Measurements from ENCODE around the gene NUP214.

NUP214 gene

DNA sequence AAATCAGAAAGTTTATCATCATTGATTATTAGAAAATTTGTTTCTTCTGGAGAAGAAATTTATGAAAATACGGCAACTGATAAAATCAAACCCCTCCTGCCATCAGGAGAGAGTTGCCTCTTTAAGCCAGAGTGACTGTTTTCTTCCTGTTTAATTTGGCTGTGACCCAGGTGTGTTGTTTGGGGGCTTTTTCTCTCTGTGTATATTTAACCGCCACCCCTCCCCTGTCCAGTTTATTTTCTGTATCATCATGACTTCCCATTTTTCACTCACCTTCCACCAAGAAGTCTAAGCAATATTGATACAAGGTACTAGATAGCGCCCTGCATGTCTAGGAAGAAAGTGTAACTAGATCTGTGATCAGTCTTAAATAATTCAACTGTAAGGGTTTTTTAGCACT, 100.8 kb downstream of the NUP214 start:
- Histone ChIP-seq H3K36me3 (ENCODE audit: low read length) (no peaks in the 10 kb centered on the region), H3K27me3 (ENCODE audit: low read length) (no peaks in the 10 kb centered on the region), H3K9ac (ENCODE audit: low read length) (no peak overlapping the region)

DNA sequence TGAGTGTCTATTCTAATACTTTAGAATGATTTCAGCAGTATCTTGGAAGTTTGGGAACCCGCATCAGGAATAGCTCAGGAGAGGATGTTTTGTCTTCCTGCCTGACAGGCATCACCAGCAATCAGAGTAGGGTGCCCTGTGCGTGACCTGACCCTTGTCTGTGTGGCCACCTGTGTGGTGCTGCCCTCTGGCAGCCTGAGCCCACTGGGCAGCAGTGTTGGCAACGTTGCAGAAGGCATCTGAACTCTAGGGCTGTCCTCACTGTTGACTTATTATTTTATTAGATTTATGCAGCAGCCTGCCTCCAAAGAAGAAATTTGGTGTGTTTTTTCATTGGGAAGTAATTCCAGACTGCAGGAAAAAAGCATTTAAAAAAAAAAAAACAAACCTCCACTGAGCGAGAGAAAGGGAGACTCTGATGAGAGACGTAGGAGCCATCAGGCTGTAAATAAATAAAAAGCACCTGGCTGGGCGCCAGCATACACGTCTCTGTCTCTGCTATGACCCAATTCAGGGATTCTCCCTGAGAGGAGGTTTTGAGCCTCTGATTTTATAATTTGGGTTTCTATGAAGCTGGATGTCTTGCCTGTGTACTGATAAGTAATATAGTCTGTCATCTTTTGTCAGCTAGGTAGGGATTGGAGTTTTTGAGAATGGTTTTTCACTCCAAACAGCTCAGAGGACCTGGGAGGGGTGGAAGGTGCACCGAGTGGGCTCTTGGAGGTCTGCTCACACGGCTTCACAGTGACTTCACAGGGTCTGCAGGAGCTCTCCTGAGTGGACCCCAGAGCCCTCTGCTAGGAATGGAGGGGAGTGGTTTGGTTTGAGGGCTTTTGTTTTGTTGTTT, 101.9 kb downstream of the NUP214 start:
- Histone ChIP-seq H3K9me2 (replicated peaks; ENCODE audit: insufficient read depth, low read length) (no peaks in the 10 kb centered on the region), H3K36me3 (ENCODE audit: low read length) (no peaks in the 10 kb centered on the region), H3K4me3 (ENCODE audit: insufficient read depth, low read length, poor library complexity, severe bottlenecking) (no peak overlapping the region), H4K20me1 (ENCODE audit: low read depth, low read length) (no peaks in the 10 kb centered on the region), H3K27ac (ENCODE audit: low read depth, low read length) (no peak overlapping the region), H3K4me2 (ENCODE audit: low read depth, low read length, poor library complexity, severe bottlenecking) (no peak overlapping the region), H3K9me3 (ENCODE audit: insufficient read depth, low read length) (no peaks in the 10 kb centered on the region), H2AFZ (ENCODE audit: low read depth, low read length, severe bottlenecking) (no peak overlapping the region), H3K79me2 (ENCODE audit: insufficient read depth, low read length) (no peaks in the 10 kb centered on the region), H3F3A (ENCODE audit: insufficient read depth) (no peaks in the 10 kb centered on the region), H3K27me3 (ENCODE audit: low read length) (no peaks in the 10 kb centered on the region), H3K9ac (ENCODE audit: low read length) (no peak overlapping the region)
- TF ChIP-seq, protein P1, sequence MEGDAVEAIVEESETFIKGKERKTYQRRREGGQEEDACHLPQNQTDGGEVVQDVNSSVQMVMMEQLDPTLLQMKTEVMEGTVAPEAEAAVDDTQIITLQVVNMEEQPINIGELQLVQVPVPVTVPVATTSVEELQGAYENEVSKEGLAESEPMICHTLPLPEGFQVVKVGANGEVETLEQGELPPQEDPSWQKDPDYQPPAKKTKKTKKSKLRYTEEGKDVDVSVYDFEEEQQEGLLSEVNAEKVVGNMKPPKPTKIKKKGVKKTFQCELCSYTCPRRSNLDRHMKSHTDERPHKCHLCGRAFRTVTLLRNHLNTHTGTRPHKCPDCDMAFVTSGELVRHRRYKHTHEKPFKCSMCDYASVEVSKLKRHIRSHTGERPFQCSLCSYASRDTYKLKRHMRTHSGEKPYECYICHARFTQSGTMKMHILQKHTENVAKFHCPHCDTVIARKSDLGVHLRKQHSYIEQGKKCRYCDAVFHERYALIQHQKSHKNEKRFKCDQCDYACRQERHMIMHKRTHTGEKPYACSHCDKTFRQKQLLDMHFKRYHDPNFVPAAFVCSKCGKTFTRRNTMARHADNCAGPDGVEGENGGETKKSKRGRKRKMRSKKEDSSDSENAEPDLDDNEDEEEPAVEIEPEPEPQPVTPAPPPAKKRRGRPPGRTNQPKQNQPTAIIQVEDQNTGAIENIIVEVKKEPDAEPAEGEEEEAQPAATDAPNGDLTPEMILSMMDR (IDR thresholded peaks at IDR 0.05; ENCODE audit: insufficient read depth, low read length, poor library complexity, severe bottlenecking) = no peak
- TF ChIP-seq EZH2phosphoT487 (conservative IDR thresholded peaks at IDR 0.05; ENCODE audit: low read length) = no peak

More for the DNA sequence above, 100.8 kb downstream of the NUP214 start:
- TF ChIP-seq EZH2phosphoT487 (conservative IDR thresholded peaks at IDR 0.05; ENCODE audit: low read length) = no peak
- TF ChIP-seq, protein P1 (IDR thresholded peaks at IDR 0.05; ENCODE audit: insufficient read depth, low read length, poor library complexity, severe bottlenecking) = no peak
- no peaks in the 10 kb centered on the region for H3F3A ChIP-seq (ENCODE audit: insufficient read depth)
- no peaks in the 10 kb centered on the region for H3K9me3 ChIP-seq (ENCODE audit: insufficient read depth, low read length)
- H3K4me3 ChIP-seq (ENCODE audit: insufficient read depth, low read length, poor library complexity, severe bottlenecking) = no peak overlapping the region
- no peak overlapping the region for H3K27ac ChIP-seq (ENCODE audit: low read depth, low read length)
- H3K79me2 ChIP-seq (ENCODE audit: insufficient read depth, low read length) = no peaks in the 10 kb centered on the region
- H3K4me2 ChIP-seq (ENCODE audit: low read depth, low read length, poor library complexity, severe bottlenecking) = no peak overlapping the region
- no peaks in the 10 kb centered on the region for H3K9me2 ChIP-seq (replicated peaks; ENCODE audit: insufficient read depth, low read length)
- no peak overlapping the region for H2AFZ ChIP-seq (ENCODE audit: low read depth, low read length, severe bottlenecking)
- no peaks in the 10 kb centered on the region for H4K20me1 ChIP-seq (ENCODE audit: low read depth, low read length)

DNA sequence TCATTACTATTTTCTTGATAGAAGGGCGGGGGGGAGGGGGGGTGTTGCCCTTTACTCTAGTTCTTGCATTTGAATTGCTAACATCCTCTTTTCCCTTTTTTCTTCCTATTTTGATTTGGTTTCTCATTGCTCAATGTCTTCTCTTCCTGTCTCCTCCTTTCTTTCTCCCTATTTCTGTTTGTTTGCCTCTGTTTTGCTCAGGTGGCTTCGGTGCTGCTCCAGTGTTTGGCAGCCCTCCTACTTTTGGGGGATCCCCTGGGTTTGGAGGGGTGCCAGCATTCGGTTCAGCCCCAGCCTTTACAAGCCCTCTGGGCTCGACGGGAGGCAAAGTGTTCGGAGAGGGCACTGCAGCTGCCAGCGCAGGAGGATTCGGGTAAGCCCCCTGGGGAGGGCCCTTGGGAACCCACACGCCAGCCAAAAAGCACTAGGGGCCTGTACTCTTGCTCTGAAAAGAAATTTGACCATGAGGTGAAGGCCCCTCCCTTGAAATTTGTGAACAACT, 102.6 kb downstream of the NUP214 start:
- H3K9me3 ChIP-seq (ENCODE audit: insufficient read depth, low read length) = no peaks in the 10 kb centered on the region
- no peak overlapping the region for H2AFZ ChIP-seq (ENCODE audit: low read depth, low read length, severe bottlenecking)
- no peak overlapping the region for H3K4me2 ChIP-seq (ENCODE audit: low read depth, low read length, poor library complexity, severe bottlenecking)
- no peaks in the 10 kb centered on the region for H3K27me3 ChIP-seq (ENCODE audit: low read length)
- H3K27ac ChIP-seq (ENCODE audit: low read depth, low read length) = no peak overlapping the region
- H3K9me2 ChIP-seq (replicated peaks; ENCODE audit: insufficient read depth, low read length) = no peaks in the 10 kb centered on the region
- no peaks in the 10 kb centered on the region for H4K20me1 ChIP-seq (ENCODE audit: low read depth, low read length)
- H3K36me3 ChIP-seq (ENCODE audit: low read length) = no peaks in the 10 kb centered on the region
- H3K9ac ChIP-seq (ENCODE audit: low read length) = no peak overlapping the region
- H3F3A ChIP-seq (ENCODE audit: insufficient read depth) = no peaks in the 10 kb centered on the region
- H3K79me2 ChIP-seq (ENCODE audit: insufficient read depth, low read length) = no peaks in the 10 kb centered on the region
- TF ChIP-seq EZH2phosphoT487 (conservative IDR thresholded peaks at IDR 0.05; ENCODE audit: low read length) = no peak
- TF ChIP-seq, protein P1 (IDR thresholded peaks at IDR 0.05; ENCODE audit: insufficient read depth, low read length, poor library complexity, severe bottlenecking) = no peak
- H3K4me3 ChIP-seq (ENCODE audit: insufficient read depth, low read length, poor library complexity, severe bottlenecking) = no peak overlapping the region

Data from SU-DHL-6 (cell line).